Endometrium (tissue), 2 donors: ENCODE results near the gene FRS3.

Experiments used
- FAIRE-seq: peaks from 2 replicates; lab custom pipeline; 2012; peaks lifted over from hg19 to GRCh38; lab: Jason Lieb, UNC
- donor health status: control.
- donor health status: control.

FRS3 gene

DNA sequence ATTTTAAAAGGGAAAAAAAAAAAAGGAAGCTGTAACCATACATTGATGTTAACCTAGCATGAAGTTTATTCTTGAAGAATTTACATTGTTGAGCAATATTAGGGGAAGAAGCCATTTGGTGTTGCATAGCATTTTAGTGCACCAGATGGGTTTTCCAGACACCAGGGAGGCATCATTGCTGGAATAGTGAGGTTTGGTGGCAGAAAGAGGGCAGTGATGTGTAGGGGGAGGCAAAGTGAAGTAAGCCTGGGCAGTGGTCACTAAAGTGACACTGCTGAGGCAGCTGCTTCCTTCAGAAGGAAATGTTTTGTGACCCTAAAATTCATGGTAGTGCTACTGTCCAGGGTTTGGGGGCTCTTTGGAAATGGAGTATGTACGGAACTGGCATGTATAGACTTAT is 10.3 kb upstream of the FRS3 start:
- FAIRE-seq: no peak

DNA sequence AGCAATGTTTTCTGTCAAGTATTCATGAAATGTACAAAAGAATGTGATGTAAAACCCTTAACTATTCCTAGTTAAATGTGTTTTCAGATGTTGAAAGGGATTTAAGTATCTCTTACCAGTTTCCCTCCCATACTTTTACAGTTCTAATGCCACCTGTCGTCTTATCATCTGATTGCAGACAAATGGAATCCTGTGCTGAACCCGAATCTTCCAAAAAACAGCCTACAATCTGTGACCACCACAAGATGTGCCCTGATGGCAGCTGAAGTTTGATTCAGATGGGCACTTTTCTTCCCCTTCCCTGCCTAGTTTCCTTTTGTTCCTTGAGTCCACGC is 9.7 kb upstream of the FRS3 start:
- no peak for FAIRE-seq

DNA sequence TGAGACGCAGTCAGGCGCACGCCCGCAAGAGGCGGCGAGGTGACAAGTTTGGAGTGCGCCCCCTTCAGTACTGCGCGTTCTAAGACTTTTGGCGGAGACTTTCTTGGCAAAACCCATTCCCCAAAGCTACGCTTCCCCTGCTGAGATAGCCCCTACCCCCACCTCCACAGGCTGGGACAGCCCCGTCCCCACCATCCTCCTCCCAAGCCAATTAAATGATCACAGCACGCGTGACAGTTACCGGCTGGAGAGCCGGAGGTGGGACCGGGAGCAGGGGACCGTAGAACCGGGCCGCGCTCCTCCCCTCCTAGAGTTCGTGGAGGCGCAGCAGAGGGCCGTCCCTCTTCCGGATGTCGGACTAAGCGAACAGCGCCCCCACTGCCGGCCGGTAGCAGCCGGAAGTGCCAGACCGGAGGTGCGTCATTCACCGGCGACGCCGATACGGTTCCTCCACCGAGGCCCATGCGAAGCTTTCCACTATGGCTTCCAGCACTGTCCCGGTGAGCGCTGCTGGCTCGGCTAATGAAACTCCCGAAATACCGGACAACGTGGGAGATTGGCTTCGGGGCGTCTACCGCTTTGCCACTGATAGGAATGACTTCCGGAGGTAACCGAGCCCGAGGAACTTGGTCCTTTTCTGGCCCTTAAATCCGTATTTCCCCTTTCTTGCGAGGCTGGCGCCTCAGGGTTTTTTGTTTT is 7.7 kb upstream of the FRS3 start, which contains the start of gene TOMM6:
TOMM6 (plus strand) TSS at position 476 of the 699 bp plus-strand sequence; CDS start at position 480, 4 bp downstream.
- FAIRE-seq: no peak

DNA sequence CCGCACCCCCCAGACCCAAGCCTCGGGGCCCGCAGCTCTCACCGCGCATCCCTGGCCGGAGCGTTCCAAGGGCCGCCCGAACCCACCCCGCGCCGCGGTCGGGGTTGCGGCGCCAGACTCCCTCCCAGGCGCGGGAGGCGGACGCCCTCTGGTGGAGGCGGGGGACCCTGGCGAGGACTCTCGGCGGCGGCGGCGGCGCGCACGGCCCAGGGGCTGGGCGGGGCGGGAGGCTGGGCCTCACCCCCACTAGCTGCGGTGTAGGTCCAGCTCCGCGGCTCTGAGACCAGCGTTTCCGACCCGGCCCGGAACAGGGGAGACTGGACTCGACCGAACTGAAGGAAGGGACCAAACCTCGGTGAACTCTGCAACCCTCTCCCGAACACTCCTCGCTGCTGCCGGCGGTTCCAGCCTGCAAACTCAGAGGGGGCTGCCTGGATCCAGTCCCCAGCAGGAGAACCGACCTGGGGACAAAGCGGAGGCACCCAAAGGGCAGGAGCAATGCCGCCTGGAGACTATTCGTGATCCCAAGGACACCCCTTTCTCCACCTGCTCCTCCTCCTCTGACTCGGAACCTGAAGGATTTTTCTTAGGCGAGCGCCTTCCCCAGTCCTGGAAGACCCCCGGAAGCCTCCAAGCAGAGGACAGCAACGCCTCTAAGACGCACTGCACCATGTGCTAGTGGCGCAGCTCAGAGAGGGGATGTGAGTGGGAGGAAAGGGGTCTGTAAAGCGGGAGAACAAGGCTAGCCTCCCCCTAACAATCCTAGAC is 6.9 kb upstream of the FRS3 start:
- no peak for FAIRE-seq

DNA sequence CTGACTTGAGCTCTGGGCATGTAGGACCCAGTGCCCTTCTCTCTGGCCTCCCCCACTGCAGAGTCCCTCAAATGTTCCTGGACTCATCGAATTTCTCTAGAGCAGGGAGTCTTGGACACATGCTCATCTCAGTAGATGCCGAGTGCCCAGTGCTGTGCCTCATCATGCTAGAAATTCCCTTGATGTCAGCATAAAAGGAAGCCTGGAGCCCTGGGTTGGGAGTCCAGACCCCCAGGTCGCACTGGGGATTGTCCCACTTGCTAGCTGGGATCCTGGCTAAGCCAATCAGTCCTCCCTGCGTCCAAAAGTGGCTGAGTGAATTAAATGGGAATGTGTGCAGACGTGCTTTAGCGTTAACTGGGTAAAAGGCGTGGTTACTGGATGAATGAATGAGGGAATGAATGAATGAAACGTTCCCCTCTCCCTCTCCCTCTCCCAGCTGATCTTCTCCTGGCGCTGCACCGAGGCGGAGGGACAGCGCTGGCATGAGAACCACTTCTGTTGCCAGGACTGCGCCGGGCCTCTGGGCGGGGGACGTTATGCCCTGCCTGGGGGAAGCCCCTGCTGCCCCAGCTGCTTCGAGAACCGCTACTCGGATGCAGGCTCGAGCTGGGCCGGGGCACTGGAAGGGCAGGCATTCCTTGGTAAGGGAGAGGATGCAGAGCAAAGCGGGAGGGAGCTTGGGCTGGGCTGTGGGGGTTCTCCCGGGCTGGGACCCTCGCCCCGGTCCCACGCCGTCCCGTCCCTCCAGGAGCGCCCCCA is 6.2 kb upstream of the FRS3 start:
- FAIRE-seq: no peak

DNA sequence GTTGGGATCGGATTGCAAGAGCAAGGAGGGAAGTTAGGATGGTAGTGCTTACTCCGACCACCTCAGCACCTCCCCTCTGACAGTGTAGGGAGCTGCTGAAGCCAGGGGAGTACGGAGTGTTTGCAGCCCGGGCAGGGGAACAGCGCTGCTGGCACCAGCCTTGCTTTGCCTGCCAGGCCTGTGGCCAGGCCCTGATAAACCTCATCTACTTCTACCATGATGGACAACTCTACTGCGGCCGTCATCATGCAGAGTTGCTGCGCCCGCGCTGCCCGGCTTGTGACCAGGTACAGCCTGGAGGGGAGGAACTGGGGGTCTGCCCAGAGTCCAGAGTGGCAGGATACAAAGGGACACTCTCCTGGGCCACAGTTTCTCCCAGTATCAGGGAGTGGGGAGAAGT is 5.6 kb upstream of the FRS3 start:
- FAIRE-seq: no peak

DNA sequence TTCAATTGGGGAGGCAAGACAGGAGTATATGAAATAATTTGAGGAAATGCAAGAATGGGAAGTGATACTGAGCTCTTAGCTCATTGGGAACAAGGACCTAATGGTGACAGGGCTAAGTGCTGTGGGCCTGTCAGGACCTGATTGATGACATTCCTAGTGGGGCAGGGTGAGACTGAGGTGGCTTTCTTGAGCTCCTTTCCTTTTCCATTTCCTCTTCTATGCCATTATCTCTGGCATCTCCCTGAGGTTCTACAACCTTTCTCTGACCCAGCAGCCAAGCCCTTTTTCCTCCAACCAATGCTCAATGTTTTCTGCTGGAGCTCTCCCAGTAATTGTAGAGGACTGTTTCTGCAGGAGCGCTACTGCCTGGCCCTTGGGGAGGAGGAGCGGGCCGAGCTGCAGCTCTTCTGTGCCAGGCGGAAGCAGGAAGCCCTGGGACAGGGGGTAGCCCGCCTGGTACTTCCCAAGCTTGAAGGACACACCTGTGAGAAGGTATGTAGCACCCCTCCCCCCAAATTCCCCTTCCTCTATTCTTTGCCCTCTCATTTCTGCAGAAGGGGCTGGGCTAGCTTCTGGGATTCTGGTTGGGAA is 5.0 kb upstream of the FRS3 start:
- no peak for FAIRE-seq

DNA sequence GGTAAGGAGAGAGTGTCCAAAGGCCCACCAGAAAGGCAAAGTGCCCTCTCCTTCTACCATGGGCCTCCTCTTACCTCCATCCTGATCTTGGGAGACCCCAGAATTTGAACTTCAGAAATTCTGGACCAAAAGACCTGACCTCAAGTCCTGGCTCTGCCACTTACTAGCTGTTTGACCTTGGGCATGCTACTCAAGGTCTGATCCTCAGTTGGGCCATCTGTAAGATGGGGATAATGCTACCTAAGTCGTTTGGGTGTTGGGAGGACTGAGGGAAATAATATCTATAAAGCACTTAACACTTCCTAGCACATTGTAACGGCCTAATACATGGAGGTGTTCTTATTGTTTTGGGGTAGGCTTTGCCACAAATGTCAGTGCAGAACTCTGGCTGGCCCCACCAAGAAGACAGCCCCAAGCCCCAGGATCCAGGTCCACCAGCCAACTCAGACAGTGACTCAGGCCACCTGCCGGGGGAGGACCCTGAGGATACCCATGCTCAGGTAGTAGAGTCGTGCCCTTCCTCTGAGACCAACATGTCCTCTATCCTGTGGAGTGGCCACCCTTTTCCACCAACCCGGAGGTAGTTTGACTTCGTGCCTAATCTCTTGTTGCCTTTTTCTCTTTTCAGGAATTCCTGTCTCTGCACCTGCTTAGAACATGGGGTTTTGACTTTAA is 3.5 kb upstream of the FRS3 start:
- FAIRE-seq: no peak

DNA sequence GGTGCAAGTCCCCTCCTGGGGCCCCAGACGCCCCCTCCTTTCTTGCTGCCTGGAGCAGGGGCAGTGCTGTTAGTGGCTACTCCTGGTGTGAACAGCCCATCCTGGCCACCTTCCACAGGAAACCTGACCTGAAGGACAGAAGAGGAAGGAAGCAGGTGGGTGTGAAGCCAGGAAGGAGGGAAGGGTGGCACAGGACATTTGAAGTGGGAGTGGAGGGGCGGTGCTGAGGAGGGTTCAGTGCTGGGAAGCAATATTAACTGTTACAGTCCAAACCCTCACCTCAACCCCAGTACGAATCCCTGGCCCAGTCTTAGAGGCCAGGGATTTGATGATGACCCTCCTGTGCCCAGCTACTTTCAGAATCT is 1.6 kb upstream of the FRS3 start:
- no peak for FAIRE-seq

DNA sequence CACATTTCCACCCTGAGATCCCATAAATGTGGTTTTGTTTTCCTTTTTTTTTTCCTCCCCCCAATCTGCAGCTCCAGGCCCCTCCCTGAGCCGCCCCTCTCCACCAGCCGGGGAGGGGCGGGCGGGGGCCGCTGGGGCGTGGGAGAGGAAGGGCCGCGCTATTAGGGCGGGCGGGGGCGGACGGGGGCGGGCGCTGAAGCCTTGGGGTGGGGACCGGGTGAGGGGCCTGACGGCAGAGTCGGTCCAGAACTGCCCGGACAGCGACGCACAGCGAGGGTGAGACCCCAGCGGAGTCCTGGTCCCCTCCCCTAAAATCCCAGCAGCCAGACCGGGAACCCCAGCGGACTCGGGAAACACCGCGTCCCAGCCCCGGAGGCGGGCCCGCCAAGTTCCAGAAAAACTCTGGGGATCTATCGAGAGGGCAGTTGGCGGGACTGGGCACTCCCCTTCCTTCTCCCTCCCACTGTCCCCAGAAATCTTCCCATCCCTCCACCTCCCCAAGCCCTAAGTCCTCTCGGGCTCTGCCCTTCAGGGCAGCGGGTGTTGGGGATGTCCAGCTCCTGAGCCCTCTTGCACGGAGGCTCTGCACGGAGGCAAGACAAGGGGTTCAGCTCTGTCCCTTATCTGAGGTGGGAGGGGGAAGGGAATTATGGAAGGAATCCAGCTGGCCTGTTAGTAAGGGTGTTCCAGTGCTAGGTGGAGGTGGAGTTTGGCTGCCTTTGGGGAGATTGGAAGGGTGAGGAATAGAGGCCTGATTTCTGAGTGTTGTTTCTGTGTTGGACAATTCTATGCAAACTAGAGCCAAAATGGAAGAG is 1.1 kb upstream of the FRS3 start, which contains the start of gene PRICKLE4:
PRICKLE4 (plus strand) TSS at position 232 of the 815 bp plus-strand sequence. CDS start 2,692 bp downstream, outside the sequence.
- FAIRE-seq: no peak

DNA sequence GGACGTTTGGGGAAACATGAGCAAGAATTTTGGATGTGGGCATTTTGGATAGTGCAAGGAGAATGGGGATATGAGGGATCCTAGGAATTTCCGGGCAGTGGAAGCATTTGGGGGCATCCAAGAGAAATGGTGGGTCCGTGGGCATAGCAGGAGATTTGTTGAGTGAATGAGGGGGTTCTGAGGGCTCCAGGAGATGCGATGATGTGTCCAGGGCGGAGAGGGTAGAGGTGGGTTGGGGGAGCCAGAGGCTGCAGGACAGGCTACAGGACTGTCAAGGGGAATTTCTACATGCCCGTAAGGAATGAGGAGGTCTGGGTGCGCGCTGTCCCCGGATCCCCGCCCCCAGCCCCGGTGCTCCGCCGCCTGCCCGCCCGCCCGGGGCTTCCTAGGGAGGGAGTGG is 364 bp downstream of the FRS3 start:
- FAIRE-seq: no peak

DNA sequence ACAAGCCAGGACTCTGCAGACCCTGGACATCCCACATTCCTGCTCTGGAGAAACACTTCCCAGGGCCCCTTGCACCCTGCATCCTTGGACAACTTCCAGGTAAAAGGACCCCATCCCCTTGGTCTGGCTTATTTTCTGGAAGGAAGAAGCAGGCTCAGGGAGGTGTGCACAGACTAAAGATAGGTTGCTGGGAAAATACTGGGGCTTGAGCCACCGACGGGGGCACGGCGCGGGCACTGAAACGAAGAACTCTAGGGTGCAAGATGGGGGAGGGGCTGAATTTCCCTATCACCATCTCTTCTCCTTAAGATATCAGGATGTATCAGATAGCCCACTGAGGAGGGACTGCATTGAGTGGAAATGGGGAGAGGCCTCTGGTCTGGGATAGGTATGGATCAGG is 805 bp downstream of the FRS3 start:
- no peak for FAIRE-seq

DNA sequence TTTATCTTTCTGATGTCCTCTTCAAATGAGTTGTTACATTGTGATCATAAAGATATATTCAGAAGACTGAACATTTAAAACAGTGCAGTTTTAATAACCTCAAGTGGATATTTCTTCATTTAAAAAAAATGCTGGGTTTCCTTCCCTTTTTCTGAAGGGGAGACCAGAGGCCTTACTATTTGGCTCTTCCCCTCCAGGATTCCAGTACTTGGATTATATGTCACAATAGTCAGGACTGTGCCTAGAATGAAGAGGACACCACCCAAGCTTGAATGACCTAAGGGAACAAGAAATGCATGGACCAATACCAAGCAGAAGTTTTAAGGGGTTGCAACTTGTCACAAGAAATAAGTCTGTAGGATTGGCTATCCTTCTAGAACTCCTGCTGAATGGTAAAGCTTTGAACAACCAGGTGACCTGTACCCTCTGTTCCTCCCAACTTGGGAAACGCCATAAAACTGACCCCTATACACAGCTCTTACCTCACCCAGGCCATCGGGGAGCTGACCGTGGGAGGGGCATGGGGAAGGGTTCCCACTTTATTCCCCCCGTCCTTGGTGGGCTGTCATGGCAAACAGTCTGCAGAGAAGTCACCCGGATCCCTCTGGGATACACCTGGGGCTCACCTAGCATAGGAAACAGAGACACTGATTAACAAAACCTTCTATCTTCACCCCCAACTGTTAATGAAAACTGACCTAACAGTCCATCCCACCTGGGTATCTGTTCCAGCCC is 2.0 kb downstream of the FRS3 start:
- no peak for FAIRE-seq

DNA sequence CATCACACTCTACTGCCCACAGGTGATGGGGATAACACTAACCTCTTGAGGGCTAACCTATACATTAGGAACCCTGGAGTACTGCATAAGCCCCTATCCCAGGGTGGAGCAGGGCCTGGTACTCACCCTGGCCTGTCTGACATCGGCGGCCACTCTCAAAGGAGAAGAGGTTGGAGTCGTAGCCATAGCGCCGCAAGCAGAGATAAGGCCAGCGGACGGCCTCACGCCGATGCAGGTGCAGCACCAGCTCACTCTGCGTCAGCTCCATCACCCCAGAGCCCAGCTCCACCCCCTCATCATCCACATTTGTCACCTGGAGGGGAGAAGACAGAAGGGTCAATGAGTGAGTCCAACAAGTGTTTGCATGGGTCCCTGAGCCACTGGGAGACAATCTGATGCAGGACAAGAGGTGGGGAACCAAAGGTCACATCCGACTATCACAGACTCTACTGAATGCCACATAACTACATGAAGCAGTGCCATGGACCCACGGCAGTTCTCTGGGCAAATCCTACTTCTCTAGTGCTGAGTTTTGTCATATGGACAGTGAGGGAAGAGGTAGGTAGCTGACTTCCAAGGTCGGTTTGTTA is 4.3 kb downstream of the FRS3 start:
- no peak for FAIRE-seq

DNA sequence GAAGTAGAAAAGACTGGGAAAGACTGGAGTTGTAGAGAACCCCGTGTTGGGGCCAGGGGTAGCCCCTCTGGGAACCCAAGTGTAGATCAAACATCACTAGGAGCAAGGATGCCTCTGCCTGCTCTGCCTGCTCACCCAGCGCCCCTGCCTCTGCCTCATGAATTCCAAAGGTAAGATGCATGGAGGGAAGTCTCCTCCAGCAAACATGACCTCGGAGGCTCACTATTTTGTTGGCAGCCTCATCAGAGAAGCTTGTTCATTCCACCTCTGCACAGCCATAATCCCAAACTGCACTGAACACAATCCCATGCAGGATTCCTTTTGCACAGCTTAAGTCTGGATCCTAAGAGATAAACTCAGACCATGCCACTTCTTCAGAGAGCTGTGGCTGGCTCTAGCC is 4.9 kb downstream of the FRS3 start:
- FAIRE-seq: no peak

DNA sequence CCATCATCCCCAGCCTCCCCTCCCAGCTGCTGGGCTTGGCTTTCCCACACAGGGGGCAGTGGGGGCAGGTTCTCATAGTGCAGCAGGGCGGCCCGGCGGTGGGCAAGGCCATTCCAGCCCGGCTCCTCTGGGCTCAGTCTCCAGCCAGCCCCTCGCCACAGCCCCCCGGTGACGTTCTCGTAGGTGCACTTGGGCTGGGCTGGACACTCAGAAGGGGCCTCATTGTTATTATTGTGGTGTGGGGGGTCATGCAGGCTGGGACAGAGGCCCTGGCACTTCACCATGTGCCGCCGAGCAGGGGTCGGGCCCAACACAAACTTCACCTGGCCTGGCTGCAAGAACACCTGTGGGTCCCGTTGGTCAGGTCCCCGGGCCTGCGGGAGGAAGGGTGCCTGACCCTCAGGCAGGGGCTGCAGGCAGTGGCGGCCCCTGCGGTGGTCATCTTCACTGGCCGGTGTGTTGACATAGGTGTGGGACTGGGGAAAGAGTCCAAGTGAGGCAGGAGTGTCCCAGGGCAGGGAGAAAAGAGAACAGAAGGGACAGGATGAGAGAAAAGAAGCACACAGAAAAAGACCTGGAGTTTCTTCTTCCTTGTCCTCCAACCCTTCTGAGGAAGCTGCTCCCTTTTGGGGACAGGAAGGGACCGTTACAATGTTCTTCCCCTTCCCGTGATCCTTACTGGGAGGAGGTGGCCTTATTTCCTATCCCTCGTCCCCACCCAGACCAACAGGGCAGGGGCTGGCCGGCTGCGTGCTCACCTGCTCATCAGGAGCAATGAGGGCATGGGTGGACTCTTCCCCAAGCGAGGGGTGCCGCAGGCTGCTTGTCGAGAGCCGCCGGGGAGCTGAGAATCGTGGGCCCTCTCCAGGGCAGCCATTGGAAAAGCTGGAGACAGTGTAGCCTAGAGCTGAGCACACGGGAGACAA is 8.4 kb downstream of the FRS3 start:
- no peak for FAIRE-seq

DNA sequence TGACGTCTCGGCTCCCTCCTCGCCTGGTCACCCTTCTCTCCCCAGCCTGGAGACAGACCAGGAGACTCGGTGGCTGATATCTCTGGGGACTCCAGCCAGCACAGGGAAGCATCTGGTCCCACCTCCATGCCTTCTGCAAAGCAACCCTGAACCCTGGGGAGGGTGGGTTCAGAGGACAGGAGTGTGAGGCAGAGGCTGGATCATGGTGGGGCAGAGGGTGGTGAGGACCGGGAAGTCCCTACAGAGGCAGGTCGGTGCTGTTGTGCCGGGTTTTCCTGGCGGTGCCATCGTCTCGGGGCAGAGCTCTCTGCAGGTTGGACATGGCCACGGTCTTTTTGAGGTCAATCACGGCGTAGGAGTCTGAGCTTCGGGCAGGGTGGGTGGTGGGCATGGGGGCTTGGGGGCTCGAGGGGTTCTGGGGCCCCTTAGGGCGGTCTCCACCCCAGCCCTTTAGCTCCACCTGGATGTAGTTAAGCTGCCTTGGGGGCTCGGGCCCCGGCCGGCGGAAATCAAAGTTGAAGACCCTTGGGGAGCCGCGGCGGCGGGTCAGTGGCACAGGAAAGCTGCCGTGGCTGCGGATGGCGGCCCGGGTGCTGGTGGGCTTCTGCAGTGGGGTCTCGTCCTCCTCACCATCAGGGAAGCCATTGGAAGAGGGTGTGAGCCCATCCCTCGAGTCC is 9.2 kb downstream of the FRS3 start:
- no peak for FAIRE-seq

DNA sequence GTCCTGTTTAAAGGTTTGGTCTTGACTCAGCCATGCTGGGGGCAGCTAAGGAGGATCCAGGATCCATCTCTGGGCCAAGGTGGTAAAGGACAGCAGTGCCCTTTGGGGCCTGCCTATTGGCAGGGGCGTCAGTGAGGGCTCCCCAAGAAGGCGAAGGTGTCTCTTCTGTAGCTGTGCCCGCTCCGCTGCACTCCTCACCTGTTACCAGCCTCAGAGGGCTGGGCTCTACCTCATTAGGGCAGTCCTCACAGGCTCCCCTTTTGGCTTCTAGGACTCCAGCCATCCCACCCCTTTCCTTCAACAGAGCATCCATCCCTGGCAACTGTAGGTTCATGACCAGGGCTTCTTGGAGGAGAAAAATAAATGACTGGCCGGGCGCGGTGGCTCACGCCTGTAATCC is 10.3 kb downstream of the FRS3 start:
- FAIRE-seq: no peak
